ENCODE data around the gene FCRL5.
"Not testable (repeated sequence)": the region's sequence is repeated elsewhere in the genome, so short reads cannot be mapped to it uniquely, and the experiment has no call there.

FCRL5 gene

DNA sequence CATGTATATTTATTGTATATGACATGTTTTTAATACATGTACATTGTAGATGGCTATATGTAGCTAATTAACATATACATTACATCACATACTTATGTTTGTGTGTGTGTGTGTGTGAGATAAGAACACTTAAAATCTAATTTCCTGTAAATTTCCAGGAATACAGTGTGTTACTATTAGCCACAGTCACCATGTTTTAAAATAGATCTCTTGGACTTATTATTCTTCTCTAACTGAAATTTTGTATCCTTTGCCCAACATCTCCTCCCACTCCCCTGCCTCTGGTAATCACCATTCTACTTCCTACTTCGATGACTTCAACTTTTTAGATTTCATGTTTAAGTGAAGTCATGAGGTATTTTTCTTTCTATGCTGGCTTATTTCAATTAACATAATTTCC lies 64.8 kb downstream of the FCRL5 start:
- DNase-seq (ENCODE audit: low read depth in 2 of 2): no peak

DNA sequence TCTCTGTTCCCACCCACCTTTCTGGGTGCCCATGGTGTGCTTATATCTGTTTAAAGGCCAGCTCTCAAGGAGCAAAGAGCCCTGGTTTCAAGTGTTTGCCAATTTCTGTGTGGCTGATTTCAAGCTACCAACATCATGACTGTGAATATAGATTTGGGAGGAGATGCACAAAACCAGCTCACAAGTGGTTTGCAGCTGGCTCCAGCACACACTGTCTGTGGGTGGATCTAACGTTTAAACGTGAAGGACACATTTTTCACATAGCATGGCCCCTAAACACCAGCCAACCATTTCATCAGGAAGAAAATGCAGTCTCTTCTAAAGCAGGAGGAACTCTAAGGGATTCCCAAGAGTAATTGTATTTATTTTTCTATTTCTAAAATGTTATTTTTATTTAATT lies 65.2 kb downstream of the FCRL5 start:
- DNase-seq (ENCODE audit: low read depth in 2 of 2): no peak

DNA sequence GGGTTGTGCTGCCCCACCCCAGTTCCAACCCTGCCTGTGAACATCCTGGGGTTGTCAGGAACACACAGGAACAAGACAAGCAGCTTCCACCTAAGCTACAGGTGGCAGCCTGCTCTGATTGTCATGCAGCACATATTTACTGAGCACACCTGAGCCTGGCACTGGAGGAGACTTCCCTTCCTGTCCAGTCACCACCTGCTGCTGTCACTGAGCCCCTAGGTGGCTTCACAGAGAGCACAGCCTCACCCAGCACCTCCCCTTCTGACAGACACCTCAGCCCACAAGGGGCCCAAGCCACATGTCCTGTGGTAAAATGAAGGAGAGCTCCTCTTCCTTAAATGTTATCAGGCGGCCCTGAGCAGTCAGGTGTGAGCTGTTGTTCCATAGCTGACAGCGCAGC lies 65.9 kb downstream of the FCRL5 start:
- DNase-seq (ENCODE audit: low read depth in 2 of 2): not testable (repeated sequence)

DNA sequence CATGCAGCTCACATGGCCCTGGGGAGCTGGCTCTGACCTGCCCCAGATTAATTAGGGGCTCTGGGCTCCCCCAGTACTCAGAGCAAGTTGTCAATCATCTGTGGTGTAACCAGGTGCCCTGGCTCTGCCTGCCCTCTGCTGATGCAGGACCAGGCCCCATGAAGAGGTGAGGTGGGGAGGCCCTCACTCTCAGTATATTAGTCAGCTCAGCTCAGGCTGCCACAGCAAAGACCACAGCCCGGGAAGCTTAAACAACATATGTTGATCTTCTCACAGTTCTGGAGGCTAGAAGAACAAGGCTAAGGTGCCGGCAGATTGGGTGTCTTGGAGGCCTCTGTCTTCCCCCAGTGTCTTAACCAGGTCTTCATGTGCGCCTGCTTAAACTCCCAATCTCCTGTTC lies 66.5 kb downstream of the FCRL5 start:
- DNase-seq (ENCODE audit: low read depth in 2 of 2): no peak

DNA sequence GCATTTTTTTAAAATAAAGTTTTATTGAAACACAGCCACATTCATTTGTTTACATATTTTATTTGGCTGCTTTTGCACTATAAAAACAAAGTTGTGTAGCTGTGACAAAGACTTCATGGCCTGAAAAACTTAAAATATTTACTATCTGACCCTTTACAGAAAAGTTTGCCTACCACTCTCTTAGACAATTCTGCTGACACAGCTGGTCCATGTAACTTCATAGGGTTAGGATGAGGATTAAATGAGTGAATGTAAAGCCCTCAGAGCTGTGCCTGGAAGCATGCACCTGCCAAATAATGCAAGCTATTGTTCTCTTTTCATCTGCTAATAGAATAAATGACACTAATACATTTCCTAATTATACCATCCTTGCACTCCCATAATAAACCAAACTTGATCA lies 67.7 kb downstream of the FCRL5 start:
- DNase-seq (ENCODE audit: low read depth in 2 of 2): no peak

DNA sequence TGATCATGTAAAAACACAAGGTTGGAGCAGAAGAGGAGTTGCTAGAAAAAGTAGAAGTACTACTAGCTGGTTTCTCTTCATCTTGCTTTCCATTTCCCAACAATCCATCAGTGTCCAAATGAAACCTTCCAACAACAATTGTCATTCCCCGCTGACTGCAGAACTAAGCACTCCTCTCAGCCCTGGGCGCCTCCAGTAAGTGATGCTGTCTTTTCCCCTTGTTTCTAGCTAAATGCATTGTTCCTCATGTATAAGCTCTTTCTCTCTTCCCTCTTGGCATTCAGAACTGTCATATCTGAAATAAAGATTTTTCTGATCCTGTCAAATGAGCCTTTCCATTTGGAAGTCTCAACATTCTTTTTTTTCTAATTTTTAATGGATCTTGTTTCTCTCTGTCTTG lies 68.7 kb downstream of the FCRL5 start:
- no peak for DNase-seq (ENCODE audit: low read depth in 2 of 2)

DNA sequence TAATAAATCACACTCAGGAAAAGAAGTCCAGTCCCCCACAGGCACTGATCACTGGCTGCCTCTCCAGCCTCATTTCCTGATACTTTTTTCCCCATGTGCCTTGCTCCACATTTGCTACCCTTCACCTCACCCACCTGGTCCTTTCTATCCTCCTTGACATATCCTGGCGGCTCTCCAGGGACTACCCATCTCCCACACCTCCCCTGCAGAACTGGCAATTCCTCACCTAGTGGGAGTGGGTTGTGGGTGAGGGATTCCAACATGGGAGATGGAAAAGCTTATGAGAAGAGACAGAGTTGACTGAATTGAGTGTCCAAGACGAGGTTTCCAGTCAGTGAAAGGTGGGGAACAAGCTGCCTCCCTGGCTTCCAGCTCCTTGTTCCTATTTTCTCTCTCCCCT lies 69.6 kb downstream of the FCRL5 start:
- no peak for DNase-seq (ENCODE audit: low read depth in 2 of 2)

DNA sequence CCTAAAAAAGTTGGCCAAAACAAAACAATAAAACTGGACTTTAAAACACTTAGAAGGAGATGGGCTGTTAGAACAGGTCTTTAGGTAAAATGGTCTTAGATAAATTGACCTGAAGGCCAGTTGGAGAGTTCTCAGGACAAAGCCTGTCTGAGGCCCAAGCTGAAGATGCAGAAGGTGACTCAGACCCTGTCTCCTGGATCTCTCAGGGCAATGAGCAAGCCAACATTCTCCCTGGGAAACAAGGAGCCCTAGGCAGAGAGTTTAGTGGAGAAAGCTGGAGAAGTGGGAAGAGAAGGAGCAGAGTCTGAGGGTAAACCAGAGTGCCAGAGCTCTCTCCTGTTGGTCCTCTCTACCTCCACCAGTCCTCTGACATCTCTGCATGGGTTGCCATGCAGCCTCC lies 70.1 kb downstream of the FCRL5 start:
- DNase-seq (ENCODE audit: low read depth in 2 of 2): no peak

DNA sequence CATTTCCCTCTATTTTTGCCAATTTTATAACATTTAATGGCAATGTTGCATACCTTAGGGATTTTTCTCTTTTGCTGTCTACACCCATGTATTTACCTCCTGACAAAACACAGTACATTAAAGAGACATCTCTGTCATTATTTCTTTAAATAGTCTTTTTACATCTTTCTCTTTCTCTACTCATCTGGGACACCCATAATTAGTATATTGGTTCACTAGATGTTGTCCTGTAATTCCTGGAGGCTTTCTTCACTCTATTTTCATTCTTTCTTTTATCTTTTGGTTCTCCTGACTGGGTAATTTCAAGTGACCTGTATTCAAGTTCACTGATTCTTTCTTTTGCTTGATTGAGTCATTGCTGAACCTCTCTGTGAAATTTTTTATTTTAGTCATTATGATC lies 74.3 kb downstream of the FCRL5 start:
- DNase-seq (ENCODE audit: low read depth in 2 of 2): no peak

DNA sequence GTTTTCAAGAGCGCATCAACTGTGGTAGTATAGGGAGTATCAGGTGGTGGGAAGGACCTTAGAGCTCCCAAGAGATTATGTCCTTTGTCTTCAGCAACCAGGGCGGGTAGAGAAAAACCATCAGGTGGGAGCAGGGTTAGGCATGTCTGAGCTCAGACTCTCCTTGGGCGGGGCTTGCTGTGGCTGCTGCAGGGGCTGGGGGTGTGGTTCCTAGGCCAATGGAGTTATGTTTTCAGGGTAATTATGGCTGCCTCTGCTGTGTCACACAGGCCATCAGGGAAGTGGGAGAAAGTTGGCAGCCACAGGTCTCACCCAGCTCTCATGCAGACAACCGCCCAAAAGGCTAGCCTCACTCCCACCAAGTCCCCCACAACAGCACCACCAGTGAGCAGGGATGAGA lies 74.9 kb downstream of the FCRL5 start:
- no peak for DNase-seq (ENCODE audit: low read depth in 2 of 2)

DNA sequence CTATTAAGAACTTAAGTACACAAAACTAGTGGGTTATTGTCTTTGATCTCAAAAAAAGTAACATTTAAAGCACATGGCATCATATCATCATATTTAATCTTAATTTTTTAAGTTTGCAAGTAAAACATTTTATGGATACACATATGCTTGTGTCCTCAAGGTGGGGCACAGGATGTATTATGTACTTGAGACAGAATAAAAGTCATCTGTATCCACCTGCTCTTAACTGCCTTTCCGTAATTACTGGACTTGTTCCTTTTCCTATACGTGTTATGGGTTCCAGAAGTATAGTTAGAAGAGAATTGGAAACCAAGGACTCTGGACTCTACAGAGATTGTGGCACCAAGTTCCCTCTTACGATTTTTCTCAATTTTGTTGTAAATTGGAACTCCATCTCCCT lies 79.4 kb downstream of the FCRL5 start:
- DNase-seq (ENCODE audit: low read depth in 2 of 2): no peak

DNA sequence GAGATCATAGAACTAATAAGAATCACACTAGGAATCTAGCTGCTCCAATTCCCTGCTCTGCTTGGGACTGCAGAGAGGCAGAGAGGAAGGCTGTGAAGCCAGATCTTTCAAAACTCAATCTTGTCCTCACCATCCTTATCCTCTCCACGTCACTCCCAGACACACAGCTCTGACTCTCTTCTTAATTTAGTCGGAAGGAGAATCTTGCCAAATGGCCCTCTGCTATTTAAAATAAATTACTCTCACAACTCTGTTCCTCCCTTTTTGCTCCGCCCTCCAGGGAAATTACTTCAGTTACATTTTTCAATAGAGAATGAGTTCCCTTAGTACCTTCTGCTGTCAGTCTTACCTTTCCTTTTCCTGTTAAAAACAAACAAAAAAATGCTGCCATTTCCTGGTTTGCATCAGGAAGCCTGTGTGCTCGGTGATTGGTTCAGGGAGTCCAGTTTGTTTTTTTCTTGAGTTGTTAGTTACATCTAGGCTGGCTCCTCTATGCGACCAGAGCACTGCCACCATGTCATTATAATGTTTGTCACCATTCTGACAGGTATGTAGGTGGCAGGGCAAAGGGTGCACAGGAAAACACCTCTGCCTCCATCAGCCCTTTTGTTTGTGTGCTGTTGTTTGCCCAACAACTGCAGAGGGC lies 80.1 kb downstream of the FCRL5 start:
- no peak for DNase-seq (ENCODE audit: low read depth in 2 of 2)

DNA sequence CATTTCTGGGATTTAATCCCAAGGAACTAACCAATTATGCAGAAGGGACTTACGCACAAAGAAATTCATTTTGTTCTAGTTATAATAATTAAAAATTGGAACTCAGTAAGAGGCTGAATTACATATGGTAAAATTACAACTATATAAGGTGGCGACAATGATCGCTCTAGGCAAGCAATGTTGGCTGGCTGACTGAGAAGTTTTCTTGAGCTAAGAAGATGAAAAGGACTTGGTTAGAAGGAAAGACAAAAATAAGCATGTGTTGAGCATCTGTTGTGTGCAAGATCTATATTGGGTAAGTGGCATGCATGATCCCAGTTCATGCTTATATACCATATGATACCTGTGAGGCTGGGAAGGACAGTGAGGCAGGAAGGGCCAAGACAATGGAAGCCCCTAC lies 80.8 kb downstream of the FCRL5 start:
- DNase-seq (ENCODE audit: low read depth in 2 of 2): no peak

DNA sequence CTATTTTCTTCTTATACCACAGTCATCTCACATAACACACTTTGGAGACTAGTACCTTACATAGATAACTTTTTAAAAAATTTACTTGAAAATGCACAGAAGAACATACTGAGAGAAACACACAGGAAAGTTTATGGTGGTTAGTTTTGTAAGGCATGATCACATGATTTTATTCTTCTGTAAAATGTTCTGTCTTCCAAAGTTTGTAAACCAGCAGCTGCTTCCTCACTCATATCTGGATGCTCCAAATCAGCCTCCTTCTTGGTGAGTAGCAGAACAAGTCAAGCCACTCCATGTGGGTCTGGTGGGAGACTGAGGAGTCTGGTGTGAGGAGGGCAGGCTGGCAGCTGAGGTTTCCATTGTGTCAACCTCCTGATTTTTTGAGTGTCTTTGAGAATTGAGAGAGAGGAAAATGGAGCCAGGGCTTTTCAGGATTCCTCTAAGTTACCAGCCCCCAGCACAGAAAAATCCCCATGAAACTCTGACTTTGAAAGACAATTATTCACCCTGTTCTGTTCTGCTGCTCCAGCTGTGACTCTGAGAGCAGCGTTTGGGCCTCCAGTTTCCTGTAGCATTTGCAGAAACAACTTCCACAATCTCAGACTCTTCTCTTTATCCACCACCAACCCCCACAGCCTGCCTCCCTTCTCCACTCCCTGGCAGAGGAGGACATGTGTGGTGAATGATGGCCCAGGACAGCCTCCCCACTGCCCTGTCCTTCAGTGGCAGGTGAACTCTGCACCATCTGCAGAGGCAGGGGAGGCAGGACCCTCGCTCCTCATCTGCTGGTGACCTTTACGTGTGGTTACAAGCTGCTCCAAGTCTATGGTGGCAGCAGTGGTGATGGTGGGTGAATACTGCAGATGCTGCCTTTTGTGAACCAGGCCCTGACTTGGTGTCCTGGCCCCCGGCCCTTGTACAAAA lies 82.3 kb downstream of the FCRL5 start:
- DNase-seq (ENCODE audit: low read depth in 2 of 2): no peak

DNA sequence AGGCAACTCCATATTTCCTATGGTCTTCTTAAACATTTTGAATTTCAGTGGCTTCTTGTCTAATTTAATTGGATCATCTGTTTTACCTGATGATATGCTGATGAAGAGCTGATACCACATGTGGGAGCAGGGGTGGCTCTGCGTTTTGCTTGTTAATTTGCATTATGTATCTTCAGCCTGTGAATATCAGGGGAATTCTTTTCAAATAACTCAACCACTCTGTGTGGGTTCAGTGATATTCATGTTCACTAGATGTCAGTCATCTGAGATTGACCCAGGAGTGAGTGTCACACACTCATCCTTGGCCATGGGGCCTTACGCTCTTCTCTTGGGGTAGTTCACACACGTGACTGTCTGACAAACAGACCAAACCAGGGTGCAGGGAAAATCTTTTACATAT lies 83.0 kb downstream of the FCRL5 start:
- DNase-seq (ENCODE audit: low read depth in 2 of 2): no peak

DNA sequence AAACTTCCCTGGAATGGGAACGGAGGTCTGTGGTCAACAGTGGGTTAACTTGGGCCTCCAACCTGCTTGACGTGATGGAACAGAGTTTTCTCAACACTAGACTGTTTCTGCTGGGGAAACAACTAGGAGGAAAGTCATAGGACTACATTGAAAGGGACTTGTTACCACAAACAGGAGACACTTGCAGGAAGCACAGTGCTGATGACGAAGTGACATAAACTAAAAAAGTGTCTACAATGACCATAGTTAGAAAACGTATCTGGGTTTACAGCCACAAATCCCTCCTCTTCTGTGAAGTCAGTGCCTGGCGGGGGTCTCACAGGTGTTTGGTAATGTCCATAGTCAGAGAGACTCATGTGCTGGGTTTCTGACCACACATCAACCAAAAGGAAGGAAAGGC lies 86.3 kb downstream of the FCRL5 start:
- DNase-seq (ENCODE audit: low read depth in 2 of 2): no peak
